ENCODE data around the gene MCM3. TPM values are rescaled to one million over a fixed set of nuclear protein-coding genes. Genes with fewer than 3 reads are reported as not detected.
A peak's percentile ranks its signal among the peaks of the same experiment; 100 is the strongest.

Gene MCM3
- total and polyA plus RNA-seq, 3 experiments from 2014 or later = 59.0 to 263 (median 262) TPM

DNA sequence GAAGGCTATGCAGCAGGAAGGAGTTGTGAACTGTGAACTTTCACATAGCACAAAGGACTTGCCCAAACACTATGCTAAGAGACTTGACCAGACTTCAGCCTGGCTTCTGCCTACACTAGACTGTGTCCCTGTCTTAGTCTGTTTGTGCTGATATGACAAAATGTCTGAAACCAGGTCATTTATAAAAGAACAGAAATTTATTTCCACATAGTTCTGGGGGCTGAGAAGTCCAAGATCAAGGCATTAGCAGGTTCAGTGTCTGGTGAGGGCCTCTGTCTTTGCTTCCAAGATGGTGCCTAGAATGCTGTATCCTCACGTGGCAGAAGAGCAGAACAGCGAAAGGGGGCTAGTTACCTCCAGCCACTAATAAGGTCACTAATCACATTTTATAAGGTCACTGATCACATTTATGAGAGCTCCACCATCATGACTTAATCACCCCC lies 16.0 kb upstream of the MCM3 start:
- Mint-ChIP-seq H3K9me3 (no peaks in the 10 kb centered on the region), H3K4me3 (no peak overlapping the region), H3K27me3 (no peaks in the 10 kb centered on the region), H3K27ac (peak overlapping the region in 1 of 8 donors; percentile 70), H3K36me3 (peaks cover 0 to 10% (median 1%) of the 10 kb centered on the region in 3 donors), H3K4me1 (peaks cover 48 to 61% (median 55%) of the 10 kb centered on the region in 3 donors)
- no peak for DNase-seq
- CTCF ChIA-PET = interaction anchor here (1.6 kb wide), 1 partner anchor 15 kb away, joined by 5 read pairs; no protein-coding TSS in a partner anchor
- Histone ChIP-seq H3K4me1 (ENCODE audit: insufficient read depth, low read length) (peaks cover 38% of the 10 kb centered on the region), H3K27me3 (ENCODE audit: insufficient read depth, low read length, poor library complexity, severe bottlenecking) (no peaks in the 10 kb centered on the region), H3K27ac (ENCODE audit: low read depth, low read length) (peak overlapping the region; percentile 2), H3K9me3 (ENCODE audit: low read length) (no peaks in the 10 kb centered on the region), H3K4me3 (ENCODE audit: low read length) (no peak overlapping the region), H3K36me3 (ENCODE audit: insufficient read depth, low read length) (no peaks in the 10 kb centered on the region)
- POLR2A ChIA-PET = no interaction called here

DNA sequence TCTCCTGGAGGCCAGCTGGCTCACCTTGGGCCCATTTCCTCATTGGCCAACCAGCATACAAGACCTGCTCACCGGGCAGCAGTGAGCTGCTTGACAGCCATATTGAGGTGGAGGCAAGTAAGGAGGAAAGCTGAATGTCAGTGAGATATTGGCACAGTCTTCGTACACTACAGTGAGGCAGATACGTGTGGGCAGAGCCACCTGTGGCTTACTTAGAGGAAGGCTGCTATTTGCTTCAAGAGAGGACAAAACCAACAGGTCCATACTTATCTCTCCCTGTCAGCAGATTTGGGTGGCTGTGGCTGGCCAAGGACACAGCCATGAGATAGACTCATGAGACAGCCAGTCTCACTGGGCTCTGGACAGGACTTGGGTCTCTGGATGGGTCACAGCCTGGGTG lies 15.1 kb upstream of the MCM3 start:
- Mint-ChIP-seq H3K4me3 (no peak overlapping the region), H3K4me1 (peaks cover 41 to 55% (median 52%) of the 10 kb centered on the region in 3 donors), H3K27ac (peak overlapping the region in 3 of 8 donors; percentile 11 to 57 (median 25)), H3K27me3 (no peaks in the 10 kb centered on the region), H3K9me3 (no peaks in the 10 kb centered on the region), H3K36me3 (peaks cover 0 to 10% (median 1%) of the 10 kb centered on the region in 3 donors)
- ChIA-PET POLR2A (no interaction called here), CTCF (interaction anchor here (1.1 kb wide), 1 partner anchor 14 kb away, joined by 5 read pairs; the partner anchor contains the start of gene MCM3)
- Histone ChIP-seq H3K27ac (ENCODE audit: low read depth, low read length) (no peak overlapping the region), H3K4me3 (ENCODE audit: low read length) (no peak overlapping the region), H3K36me3 (ENCODE audit: insufficient read depth, low read length) (no peaks in the 10 kb centered on the region), H3K27me3 (ENCODE audit: insufficient read depth, low read length, poor library complexity, severe bottlenecking) (no peaks in the 10 kb centered on the region), H3K9me3 (ENCODE audit: low read length) (no peaks in the 10 kb centered on the region), H3K4me1 (ENCODE audit: insufficient read depth, low read length) (peaks cover 30% of the 10 kb centered on the region)
- no peak for DNase-seq

DNA sequence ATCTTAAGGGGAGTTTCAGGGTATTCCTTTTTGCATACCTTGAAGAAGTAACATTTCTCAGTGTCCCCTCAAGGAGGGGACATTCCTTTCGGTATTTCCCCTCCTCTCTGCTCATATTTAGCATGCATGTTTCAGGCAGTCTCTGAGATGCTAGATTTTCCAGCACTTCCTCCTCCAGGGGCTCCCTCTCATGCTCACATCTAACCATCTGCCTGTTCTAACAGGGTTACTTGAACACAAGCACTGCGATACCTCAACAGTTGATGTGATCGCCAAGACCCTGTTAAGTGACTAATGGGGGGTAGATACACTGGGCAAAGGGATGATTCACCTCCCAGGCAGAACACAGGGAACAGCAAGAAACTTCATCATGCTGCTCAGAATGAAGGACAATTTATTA lies 12.9 kb upstream of the MCM3 start:
- no peak for DNase-seq
- ChIA-PET CTCF (interaction anchor here (1.3 to 1.5 kb wide), 2 partner anchors 11 to 100 kb away, joined by 5 to 6 read pairs; no protein-coding TSS in a partner anchor), POLR2A (interaction anchor here (0.7 to 1.6 kb wide), 3 partner anchors 13 to 65 kb away, joined by 3 to 6 read pairs (median 4); partner anchors contain the start of genes MCM3 and PAQR8)
- H3K4me3 ChIP-seq (ENCODE audit: low read length) = no peak overlapping the region
- H3K9me3 ChIP-seq (ENCODE audit: low read length) = no peaks in the 10 kb centered on the region
- no peak overlapping the region for H3K27ac ChIP-seq (ENCODE audit: low read depth, low read length)
- peak overlapping the region; percentile 12 to 89 (median 70) for H3K4me3 Mint-ChIP-seq
- peaks cover 0 to 10% (median 1%) of the 10 kb centered on the region in 3 donors for H3K36me3 Mint-ChIP-seq
- H3K4me1 Mint-ChIP-seq = peaks cover 29 to 36% (median 35%) of the 10 kb centered on the region in 3 donors
- no peaks in the 10 kb centered on the region for H3K9me3 Mint-ChIP-seq
- peaks cover 15% of the 10 kb centered on the region for H3K4me1 ChIP-seq (ENCODE audit: insufficient read depth, low read length)
- H3K27ac Mint-ChIP-seq = peak overlapping the region; percentile 23 to 99 (median 80)
- H3K36me3 ChIP-seq (ENCODE audit: insufficient read depth, low read length) = no peaks in the 10 kb centered on the region
- no peaks in the 10 kb centered on the region for H3K27me3 ChIP-seq (ENCODE audit: insufficient read depth, low read length, poor library complexity, severe bottlenecking)
- H3K27me3 Mint-ChIP-seq = no peaks in the 10 kb centered on the region

DNA sequence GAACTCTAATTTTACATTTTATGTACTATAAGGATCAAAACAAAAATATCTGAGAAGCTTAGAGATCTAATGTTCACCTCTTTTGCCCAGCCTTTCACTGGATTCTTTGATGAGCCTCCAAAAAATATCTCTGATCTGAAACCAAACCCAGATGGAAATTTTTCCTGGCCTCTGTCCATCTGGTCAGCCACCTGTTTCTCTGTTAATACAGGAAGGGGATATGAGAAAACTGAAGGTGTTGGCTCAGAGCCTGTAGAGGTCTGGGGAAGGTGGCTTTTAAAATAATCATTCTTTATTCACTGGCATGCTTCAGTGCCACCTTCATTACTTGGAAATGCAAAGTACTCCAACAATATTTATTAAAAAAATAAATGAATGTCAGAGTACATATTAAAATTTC lies 8.5 kb upstream of the MCM3 start:
- CTCF ChIA-PET = interaction anchor here (1.0 to 1.3 kb wide), 3 partner anchors 8 to 107 kb away, joined by 3 to 4 read pairs (median 4); partner anchors contain the start of gene MCM3
- Mint-ChIP-seq H3K4me3 (no peak overlapping the region), H3K4me1 (peaks cover 23 to 34% (median 29%) of the 10 kb centered on the region in 3 donors), H3K27me3 (no peaks in the 10 kb centered on the region), H3K27ac (no peak overlapping the region), H3K36me3 (peaks cover 0 to 3% (median 0%) of the 10 kb centered on the region in 3 donors), H3K9me3 (no peaks in the 10 kb centered on the region)
- H3K9me3 ChIP-seq (ENCODE audit: low read length) = no peaks in the 10 kb centered on the region
- no peak overlapping the region for H3K27ac ChIP-seq (ENCODE audit: low read depth, low read length)
- H3K36me3 ChIP-seq (ENCODE audit: insufficient read depth, low read length) = no peaks in the 10 kb centered on the region
- no peaks in the 10 kb centered on the region for H3K27me3 ChIP-seq (ENCODE audit: insufficient read depth, low read length, poor library complexity, severe bottlenecking)
- no peak for DNase-seq
- peaks cover 15% of the 10 kb centered on the region for H3K4me1 ChIP-seq (ENCODE audit: insufficient read depth, low read length)
- POLR2A ChIA-PET = no interaction called here
- no peak overlapping the region for H3K4me3 ChIP-seq (ENCODE audit: low read length)

DNA sequence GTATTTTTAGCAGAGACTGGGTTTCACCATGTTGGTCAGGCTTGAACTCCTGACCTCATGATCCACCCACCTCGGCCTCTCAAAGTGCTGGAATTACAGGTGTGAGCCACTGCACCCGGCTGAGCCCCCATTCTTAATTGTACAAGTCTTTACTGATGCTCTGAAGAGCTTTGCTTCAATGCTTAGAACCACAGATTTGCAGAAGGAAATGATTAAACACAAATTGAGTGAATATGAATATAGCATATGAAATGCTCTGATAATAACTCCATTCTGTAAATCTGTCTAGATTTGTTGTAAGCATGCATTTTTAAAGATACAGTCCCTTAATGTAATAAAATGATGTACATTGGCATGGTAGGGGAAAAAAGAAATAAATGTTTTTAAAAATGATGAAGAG lies 4.3 kb upstream of the MCM3 start:
- Histone ChIP-seq H3K4me1 (ENCODE audit: insufficient read depth, low read length) (peaks cover 30% of the 10 kb centered on the region), H3K4me3 (ENCODE audit: low read length) (no peak overlapping the region), H3K27me3 (ENCODE audit: insufficient read depth, low read length, poor library complexity, severe bottlenecking) (no peaks in the 10 kb centered on the region), H3K27ac (ENCODE audit: low read depth, low read length) (no peak overlapping the region), H3K9me3 (ENCODE audit: low read length) (no peaks in the 10 kb centered on the region), H3K36me3 (ENCODE audit: insufficient read depth, low read length) (no peaks in the 10 kb centered on the region)
- no peaks in the 10 kb centered on the region for H3K27me3 Mint-ChIP-seq
- peak overlapping the region in 1 of 8 donors; percentile 15 for H3K27ac Mint-ChIP-seq
- no peaks in the 10 kb centered on the region for H3K36me3 Mint-ChIP-seq
- ChIA-PET CTCF (interaction anchor here (1.4 to 1.6 kb wide), 3 partner anchors 17 to 109 kb away, joined by 4 to 6 read pairs (median 4); no protein-coding TSS in a partner anchor), POLR2A (no interaction called here)
- no peak overlapping the region for H3K4me3 Mint-ChIP-seq
- H3K9me3 Mint-ChIP-seq = no peaks in the 10 kb centered on the region
- H3K4me1 Mint-ChIP-seq = peaks cover 3 to 26% (median 23%) of the 10 kb centered on the region in 3 donors
- DNase-seq = no peak

DNA sequence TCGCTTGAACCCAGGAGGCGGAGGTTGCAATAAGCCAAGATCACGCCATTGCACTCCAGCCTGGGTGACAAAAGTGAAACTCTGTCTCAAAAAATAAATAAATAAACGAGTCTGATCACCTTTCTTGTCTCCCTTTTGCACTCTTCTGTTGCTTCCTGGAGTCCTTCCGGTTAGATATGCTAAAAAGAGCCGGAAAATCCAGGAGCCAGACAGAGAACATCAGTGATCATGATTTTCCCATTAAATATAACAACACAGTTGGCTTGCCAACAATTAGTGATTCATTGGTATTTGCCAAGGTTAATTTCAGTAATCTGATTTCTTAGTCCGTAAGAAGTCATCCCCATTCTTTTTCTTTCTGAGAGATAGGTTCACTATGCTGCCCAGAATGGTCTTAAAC lies 3.7 kb upstream of the MCM3 start:
- no peaks in the 10 kb centered on the region for H3K36me3 ChIP-seq (ENCODE audit: insufficient read depth, low read length)
- ChIA-PET CTCF (interaction anchor here (0.7 to 6.1 kb wide), 4 partner anchors 19 to 112 kb away, joined by 3 to 41 read pairs (median 5); no protein-coding TSS in a partner anchor), POLR2A (interaction anchor here (1.5 kb wide), 1 partner anchor 74 kb away, joined by 5 read pairs; the partner anchor contains the start of gene PAQR8)
- no peak overlapping the region for H3K4me3 ChIP-seq (ENCODE audit: low read length)
- peaks cover 36% of the 10 kb centered on the region for H3K4me1 ChIP-seq (ENCODE audit: insufficient read depth, low read length)
- Mint-ChIP-seq H3K36me3 (peaks cover 0 to 4% (median under 1%) of the 10 kb centered on the region in 3 donors), H3K27ac (no peak overlapping the region), H3K4me3 (no peak overlapping the region), H3K9me3 (no peaks in the 10 kb centered on the region), H3K4me1 (peaks cover 10 to 32% (median 28%) of the 10 kb centered on the region in 3 donors), H3K27me3 (no peaks in the 10 kb centered on the region)
- no peak overlapping the region for H3K27ac ChIP-seq (ENCODE audit: low read depth, low read length)
- no peak for DNase-seq
- H3K9me3 ChIP-seq (ENCODE audit: low read length) = no peaks in the 10 kb centered on the region
- no peaks in the 10 kb centered on the region for H3K27me3 ChIP-seq (ENCODE audit: insufficient read depth, low read length, poor library complexity, severe bottlenecking)

DNA sequence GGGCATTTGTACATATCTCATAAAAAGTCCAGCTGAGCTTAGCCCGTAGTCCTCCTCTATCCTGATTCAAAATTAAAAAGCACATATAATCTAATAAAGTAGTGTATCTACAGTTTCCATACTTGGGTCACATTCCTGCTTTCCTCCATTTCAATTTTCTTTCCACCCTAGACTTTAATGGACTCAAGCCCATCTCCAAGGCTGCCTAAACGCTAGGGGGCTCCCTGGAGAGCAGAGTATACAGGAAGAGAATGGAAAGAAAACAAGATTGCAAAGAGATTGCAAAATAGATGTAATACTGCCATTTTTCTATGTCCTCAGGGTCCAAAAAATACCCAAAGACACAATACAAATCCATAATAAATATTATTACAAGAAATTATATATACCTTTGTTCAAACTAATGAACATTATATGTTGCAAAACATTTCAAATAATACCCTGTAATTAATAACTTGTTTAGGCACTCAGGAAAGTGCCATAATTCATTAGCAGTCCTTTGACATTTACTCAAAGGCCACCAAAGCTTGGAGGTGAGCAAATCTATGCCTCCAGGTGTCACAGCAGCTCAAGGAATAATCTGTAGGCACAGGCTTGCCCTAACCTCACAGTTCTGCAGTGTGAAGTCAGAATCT lies 2.4 kb upstream of the MCM3 start:
- H3K27ac ChIP-seq (ENCODE audit: low read depth, low read length) = peak overlapping the region; percentile 71
- peak; percentile 22 to 71 (median 41) for DNase-seq
- no peak overlapping the region for H3K4me3 ChIP-seq (ENCODE audit: low read length)
- Mint-ChIP-seq H3K27ac (peak overlapping the region in 6 of 8 donors; percentile 30 to 94 (median 84)), H3K36me3 (peaks cover 6 to 14% (median 8%) of the 10 kb centered on the region in 3 donors), H3K27me3 (no peaks in the 10 kb centered on the region), H3K4me1 (peaks cover 23 to 43% (median 36%) of the 10 kb centered on the region in 3 donors), H3K9me3 (no peaks in the 10 kb centered on the region), H3K4me3 (peak overlapping the region in 5 of 7 donors; percentile 29 to 81 (median 42))
- no peaks in the 10 kb centered on the region for H3K27me3 ChIP-seq (ENCODE audit: insufficient read depth, low read length, poor library complexity, severe bottlenecking)
- peaks cover 4% of the 10 kb centered on the region for H3K36me3 ChIP-seq (ENCODE audit: insufficient read depth, low read length)
- ChIA-PET CTCF (interaction anchor here (1.3 to 6.1 kb wide), 15 partner anchors 8 to 376 kb away, joined by 3 to 138 read pairs (median 7); partner anchors contain the start of gene PAQR8), POLR2A (interaction anchor here (0.8 to 2.1 kb wide), 5 partner anchors 20 to 113 kb away, joined by 3 to 8 read pairs (median 5); partner anchors contain the start of gene PAQR8)
- H3K9me3 ChIP-seq (ENCODE audit: low read length) = no peaks in the 10 kb centered on the region
- peaks cover 43% of the 10 kb centered on the region for H3K4me1 ChIP-seq (ENCODE audit: insufficient read depth, low read length)

Data from CD8-positive, alpha-beta memory T cell (primary cell).